Measurements from ENCODE around the gene SSR4. TPM values are rescaled to one million over a fixed set of nuclear protein-coding genes. Genes with fewer than 3 reads are reported as not detected.

The SSR4 gene
- total RNA-seq, 2 donors from 2014 or later = 204 to 212 TPM

DNA sequence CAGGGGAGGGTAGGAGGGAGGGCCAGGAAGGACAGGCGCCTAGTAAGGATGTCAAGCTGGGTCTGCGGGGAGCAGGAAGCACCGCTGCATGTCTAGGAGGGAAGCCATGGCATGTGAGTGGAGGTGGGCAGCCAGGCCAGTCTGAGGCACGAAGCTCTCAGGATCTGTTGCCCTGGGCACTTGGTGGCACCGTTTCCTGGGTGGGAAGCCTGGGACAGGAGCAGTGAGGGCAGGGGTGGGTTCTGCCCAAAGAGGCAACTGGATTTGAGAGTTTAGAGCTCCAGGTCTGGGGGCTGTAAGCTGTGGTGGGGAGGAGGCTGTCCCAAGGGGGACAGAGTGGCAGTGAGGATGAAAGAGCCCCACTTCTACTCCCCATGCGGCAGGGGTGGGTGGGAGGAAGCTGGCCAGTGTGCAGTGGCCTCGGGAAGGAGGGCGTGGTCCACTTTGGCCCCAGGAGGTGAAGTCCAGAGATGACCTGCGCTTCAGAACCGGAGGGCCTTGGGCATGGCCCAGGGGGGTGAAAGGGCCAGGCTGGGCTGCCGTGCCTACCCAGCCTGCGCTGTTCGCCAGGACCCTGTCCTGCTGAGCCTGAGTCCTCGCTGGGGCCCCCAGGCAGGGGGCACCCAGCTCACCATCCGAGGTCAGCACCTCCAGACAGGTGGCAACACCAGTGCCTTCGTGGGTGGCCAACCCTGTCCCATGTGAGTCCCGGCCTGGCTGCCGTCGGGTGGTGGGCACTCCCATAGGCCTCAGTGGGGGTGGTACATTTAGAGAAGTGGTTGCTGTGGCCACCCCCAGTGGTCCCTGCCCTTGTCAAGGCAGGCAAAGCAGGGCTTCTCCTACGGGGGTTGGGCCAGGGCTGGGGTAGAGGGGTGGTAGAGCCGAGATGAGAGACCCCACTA, 21.9 kb upstream of the SSR4 start:
- Mint-ChIP-seq H3K36me3 (ENCODE audit: low read depth) (no peaks in the 10 kb centered on the region), H3K27me3 (no peaks in the 10 kb centered on the region), H3K4me3 (no peak overlapping the region), H3K4me1 (peaks cover 3% of the 10 kb centered on the region), H3K27ac (no peak overlapping the region)
- ATAC-seq (no peak), DNase-seq (no peak)
- no peaks in the 10 kb centered on the region for H3K9me3 ChIP-seq (ENCODE audit: control insufficient read depth, low read length, poor library complexity, severe bottlenecking)

DNA sequence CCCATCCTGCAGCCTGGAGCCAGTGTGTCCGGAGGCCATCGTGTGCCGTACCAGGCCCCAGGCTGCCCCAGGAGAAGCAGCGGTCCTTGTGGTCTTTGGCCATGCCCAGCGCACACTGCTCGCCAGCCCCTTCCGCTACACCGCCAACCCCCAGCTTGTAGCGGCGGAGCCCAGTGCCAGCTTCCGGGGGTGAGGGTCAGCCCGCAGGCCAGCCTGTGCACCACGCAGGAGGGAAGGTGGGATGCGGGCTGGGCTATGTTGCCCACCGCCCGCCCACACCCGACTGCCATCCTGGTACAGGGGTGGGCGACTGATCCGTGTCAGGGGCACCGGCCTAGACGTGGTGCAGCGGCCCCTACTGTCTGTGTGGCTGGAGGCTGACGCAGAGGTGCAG, 21.3 kb upstream of the SSR4 start:
- H3K4me3 Mint-ChIP-seq = no peak overlapping the region
- no peaks in the 10 kb centered on the region for H3K36me3 Mint-ChIP-seq (ENCODE audit: low read depth)
- DNase-seq (no peak), ATAC-seq (no peak)
- no peak overlapping the region for H3K27ac Mint-ChIP-seq
- no peaks in the 10 kb centered on the region for H3K9me3 ChIP-seq (ENCODE audit: control insufficient read depth, low read length, poor library complexity, severe bottlenecking)
- peaks cover 2% of the 10 kb centered on the region for H3K4me1 Mint-ChIP-seq
- H3K27me3 Mint-ChIP-seq = no peaks in the 10 kb centered on the region

DNA sequence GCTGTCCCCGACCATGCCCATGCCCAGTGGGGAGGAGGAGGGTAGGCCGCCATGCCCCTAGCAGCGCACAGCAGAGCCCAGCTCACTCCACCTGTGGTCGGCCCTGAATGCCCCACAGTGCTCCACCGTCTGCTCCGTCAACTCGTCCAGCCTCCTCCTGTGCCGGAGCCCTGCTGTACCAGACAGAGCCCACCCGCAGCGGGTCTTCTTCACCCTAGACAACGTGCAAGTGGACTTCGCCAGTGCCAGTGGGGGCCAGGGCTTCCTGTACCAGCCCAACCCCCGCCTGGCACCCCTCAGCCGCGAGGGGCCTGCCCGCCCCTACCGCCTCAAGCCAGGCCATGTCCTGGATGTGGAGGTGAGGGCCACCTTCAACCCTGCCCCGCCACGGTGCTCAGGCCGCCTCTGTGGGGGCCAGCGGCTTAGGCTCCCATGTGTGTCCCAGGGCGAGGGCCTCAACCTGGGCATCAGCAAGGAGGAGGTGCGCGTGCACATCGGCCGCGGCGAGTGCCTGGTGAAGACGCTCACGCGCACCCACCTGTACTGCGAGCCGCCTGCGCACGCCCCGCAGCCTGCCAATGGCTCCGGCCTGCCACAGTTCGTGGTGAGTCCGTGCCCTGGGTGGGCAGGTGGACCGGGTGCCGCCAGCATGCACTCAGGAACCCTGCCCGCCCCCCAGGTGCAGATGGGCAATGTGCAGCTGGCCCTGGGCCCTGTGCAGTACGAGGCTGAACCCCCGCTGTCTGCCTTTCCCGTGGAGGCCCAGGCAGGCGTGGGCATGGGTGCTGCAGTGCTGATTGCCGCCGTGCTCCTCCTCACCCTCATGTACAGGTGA, 20.5 kb upstream of the SSR4 start:
- Mint-ChIP-seq H3K4me3 (no peak overlapping the region), H3K36me3 (ENCODE audit: low read depth) (no peaks in the 10 kb centered on the region), H3K27ac (no peak overlapping the region), H3K27me3 (no peaks in the 10 kb centered on the region), H3K4me1 (no peaks in the 10 kb centered on the region)
- no peak for ATAC-seq
- H3K9me3 ChIP-seq (ENCODE audit: control insufficient read depth, low read length, poor library complexity, severe bottlenecking) = no peaks in the 10 kb centered on the region
- no peak for DNase-seq

DNA sequence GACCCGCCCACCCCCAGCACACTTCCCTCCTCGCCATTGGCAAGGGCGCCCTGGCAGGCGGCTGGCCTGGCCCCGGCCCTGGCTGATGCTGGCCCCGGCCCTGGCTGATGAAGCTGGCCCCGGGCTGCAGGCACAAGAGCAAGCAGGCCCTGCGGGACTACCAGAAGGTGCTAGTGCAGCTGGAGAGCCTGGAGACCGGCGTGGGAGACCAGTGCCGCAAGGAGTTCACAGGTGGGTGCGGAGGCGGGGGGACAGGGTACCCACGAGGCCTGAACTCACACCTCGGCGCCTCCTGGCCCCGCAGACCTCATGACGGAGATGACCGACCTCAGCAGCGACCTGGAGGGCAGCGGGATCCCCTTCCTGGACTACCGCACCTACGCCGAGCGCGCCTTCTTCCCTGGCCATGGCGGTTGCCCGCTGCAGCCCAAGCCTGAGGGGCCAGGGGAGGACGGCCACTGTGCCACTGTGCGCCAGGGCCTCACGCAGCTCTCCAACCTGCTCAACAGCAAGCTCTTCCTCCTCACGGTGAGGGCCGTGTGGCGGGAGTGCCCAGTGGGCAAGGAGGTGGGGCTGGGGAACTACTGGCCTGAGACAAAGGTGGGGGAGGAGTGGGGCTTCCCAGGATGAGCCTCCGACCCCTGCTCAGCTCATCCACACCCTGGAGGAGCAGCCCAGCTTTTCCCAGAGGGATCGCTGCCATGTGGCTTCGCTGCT, 19.7 kb upstream of the SSR4 start:
- no peak for DNase-seq
- H3K4me3 Mint-ChIP-seq = no peak overlapping the region
- H3K4me1 Mint-ChIP-seq = no peaks in the 10 kb centered on the region
- no peak for ATAC-seq
- H3K9me3 ChIP-seq (ENCODE audit: control insufficient read depth, low read length, poor library complexity, severe bottlenecking) = no peaks in the 10 kb centered on the region
- H3K27me3 Mint-ChIP-seq = peaks cover 2% of the 10 kb centered on the region
- no peaks in the 10 kb centered on the region for H3K36me3 Mint-ChIP-seq (ENCODE audit: low read depth)
- no peak overlapping the region for H3K27ac Mint-ChIP-seq

DNA sequence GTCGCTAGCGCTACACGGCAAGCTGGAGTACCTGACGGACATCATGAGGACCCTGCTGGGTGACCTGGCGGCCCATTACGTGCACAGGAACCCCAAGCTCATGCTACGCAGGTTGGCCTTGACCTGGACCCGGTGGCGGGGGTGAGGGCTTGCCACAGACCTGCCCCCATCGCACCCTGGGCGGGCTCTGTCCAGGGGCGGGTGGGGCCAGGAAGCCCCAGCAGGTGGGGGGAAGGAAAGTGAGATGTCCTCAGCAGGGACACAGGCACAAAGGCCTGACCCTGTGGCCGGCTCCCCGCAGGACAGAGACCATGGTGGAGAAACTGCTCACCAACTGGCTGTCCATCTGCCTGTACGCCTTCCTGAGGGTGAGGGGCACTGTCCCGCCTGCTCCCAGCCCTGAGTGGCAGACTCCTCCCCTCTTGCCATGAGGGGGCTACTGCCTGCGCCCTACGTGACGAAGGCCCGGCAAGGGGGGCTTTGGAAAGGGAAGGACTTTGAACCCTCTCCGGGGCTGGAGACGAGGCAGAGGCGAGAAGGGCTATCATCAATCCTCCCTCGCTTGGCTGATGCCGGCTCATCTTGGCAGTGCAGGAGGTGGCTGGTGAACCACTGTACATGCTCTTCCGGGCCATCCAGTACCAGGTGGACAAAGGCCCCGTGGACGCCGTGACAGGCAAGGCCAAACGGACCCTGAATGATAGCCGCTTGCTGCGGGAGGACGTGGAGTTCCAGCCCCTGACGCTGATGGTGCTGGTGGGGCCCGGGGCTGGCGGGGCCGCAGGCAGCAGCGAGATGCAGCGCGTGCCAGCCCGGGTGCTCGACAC, 19.0 kb upstream of the SSR4 start:
- DNase-seq (no peak), ATAC-seq (no peak)
- Mint-ChIP-seq H3K27me3 (peaks cover 9% of the 10 kb centered on the region), H3K27ac (no peak overlapping the region), H3K4me1 (peaks cover 2% of the 10 kb centered on the region), H3K36me3 (ENCODE audit: low read depth) (peaks cover 2% of the 10 kb centered on the region), H3K4me3 (no peak overlapping the region)
- H3K9me3 ChIP-seq (ENCODE audit: control insufficient read depth, low read length, poor library complexity, severe bottlenecking) = no peaks in the 10 kb centered on the region

DNA sequence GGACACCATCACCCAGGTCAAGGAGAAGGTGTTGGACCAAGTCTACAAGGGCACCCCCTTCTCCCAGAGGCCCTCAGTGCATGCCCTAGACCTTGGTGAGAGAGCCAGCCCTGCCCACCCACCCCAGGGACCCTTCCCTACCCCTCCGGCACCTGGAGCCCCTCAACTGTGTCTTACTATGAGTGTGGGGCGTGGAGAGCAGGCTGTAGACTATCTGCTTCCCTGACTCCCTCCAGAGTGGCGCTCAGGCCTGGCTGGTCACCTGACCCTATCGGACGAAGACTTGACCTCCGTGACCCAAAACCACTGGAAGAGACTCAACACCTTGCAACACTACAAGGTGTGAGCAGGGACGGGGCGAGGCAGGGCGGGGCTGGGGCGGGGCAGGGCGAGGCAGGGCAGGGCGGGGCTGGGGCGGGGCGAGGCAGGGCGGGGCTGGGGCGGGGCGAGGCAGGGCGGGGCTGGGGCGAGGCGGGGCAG, 18.3 kb upstream of the SSR4 start:
- peaks cover 2% of the 10 kb centered on the region for H3K4me1 Mint-ChIP-seq
- ATAC-seq (no peak), DNase-seq (no peak)
- peaks cover 2% of the 10 kb centered on the region for H3K36me3 Mint-ChIP-seq (ENCODE audit: low read depth)
- no peak overlapping the region for H3K4me3 Mint-ChIP-seq
- no peaks in the 10 kb centered on the region for H3K9me3 ChIP-seq (ENCODE audit: control insufficient read depth, low read length, poor library complexity, severe bottlenecking)
- H3K27ac Mint-ChIP-seq = no peak overlapping the region
- peaks cover 9% of the 10 kb centered on the region for H3K27me3 Mint-ChIP-seq

DNA sequence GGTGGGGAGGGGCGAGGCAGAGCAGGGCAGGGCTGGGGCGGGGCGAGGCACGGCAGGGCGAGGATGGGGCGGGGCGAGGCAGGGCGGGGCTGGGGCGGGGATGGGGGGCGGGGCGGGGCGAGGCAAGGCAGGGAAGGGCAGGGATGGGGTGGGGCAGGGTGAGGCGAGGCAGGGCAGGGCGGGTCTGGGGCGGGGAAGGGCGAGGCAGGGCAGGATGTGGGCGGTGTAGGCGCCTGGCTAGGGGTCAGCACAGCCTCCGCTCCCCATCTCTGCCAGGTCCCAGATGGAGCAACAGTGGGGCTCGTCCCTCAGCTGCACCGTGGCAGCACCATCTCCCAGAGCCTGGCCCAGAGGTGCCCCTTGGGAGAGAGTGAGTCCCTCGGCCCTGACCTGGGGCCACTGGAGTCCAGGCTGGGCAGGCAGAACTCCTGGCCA, 17.8 kb upstream of the SSR4 start:
- DNase-seq (no peak), ATAC-seq (no peak)
- Mint-ChIP-seq H3K36me3 (ENCODE audit: low read depth) (peaks cover 2% of the 10 kb centered on the region), H3K27ac (no peak overlapping the region), H3K4me3 (no peak overlapping the region), H3K4me1 (peaks cover 2% of the 10 kb centered on the region), H3K27me3 (peaks cover 9% of the 10 kb centered on the region)
- H3K9me3 ChIP-seq (ENCODE audit: control insufficient read depth, low read length, poor library complexity, severe bottlenecking) = no peaks in the 10 kb centered on the region

DNA sequence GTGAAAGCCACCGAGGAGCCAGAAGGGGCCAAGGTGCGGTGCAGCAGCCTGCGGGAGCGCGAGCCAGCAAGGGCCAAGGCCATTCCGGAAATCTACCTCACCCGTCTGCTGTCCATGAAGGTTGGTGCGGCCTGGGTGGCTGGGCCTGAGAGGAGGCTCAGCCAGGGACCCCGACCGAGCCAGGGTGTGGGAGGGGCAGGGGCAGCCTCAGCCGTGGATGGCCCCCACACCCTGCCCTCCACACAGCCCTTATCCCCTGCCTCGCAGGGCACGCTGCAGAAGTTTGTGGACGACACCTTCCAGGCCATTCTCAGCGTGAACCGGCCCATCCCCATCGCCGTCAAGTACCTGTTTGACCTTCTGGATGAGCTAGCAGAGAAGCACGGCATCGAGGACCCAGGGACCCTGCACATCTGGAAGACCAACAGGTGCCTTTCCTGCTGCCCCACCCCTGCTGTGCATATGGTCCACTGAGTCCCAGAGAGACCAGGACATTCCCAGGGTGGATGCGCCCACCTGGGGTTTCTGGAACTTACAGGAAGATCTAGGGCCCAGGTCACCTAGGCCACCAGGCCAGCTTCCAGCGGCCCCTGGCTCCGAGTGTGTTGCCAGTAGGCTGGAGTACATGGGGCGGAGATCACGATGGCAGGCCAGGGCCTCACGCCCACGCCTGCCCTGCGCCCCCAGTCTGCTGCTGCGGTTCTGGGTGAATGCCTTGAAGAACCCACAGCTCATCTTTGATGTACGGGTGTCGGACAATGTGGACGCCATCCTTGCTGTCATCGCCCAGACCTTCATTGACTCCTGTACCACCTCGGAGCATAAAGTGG, 17.0 kb upstream of the SSR4 start:
- H3K9me3 ChIP-seq (ENCODE audit: control insufficient read depth, low read length, poor library complexity, severe bottlenecking) = no peaks in the 10 kb centered on the region
- Mint-ChIP-seq H3K4me3 (no peak overlapping the region), H3K36me3 (ENCODE audit: low read depth) (peaks cover 2% of the 10 kb centered on the region), H3K4me1 (peaks cover 2% of the 10 kb centered on the region), H3K27ac (no peak overlapping the region), H3K27me3 (peaks cover 9% of the 10 kb centered on the region)
- DNase-seq = no peak
- no peak for ATAC-seq

DNA sequence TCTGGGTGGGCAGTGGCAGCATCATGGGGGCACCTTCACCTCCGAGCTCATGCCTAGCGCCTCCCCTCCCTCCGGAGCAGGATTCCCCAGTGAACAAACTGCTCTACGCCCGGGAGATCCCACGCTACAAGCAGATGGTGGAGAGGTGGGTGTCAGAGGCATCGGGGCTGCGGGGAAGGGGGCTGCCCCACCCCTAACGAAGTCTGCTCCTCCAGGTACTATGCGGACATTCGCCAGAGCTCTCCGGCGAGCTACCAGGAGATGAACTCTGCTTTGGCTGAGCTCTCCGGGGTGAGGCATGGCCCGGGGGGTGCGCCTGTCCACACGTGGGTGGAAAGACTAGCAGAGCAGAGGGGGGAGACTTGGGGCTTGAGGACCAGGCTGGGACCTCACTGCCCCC, 16.3 kb upstream of the SSR4 start:
- H3K4me1 Mint-ChIP-seq = peaks cover 2% of the 10 kb centered on the region
- DNase-seq = no peak

DNA sequence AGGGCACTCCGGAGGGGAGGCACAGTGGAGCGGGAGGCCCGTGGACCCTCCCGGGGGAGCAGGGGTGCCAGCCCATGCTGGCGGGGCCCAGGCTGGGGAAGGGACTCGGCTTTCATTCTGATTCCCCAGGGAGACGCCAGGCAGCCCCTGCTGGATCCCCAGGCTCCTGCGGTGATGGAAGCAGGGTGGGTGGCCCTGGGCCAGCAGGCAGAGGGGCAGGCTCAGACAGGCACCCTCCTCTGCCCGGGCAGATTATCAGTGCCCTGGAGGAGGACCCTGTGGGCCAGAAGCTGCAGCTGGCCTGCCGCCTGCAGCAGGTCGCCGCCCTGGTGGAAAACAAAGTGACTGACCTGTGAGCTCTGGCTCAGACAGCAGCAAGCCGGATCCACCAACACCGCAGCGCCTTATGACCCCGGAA, 15.8 kb upstream of the SSR4 start:
- H3K9me3 ChIP-seq (ENCODE audit: control insufficient read depth, low read length, poor library complexity, severe bottlenecking) = no peaks in the 10 kb centered on the region
- Mint-ChIP-seq H3K4me1 (peaks cover 2% of the 10 kb centered on the region), H3K27ac (no peak overlapping the region), H3K36me3 (ENCODE audit: low read depth) (peaks cover 2% of the 10 kb centered on the region), H3K4me3 (no peak overlapping the region), H3K27me3 (peaks cover 9% of the 10 kb centered on the region)
- DNase-seq (no peak), ATAC-seq (no peak)

More for the DNA sequence above, 16.3 kb upstream of the SSR4 start:
- H3K27me3 Mint-ChIP-seq = peaks cover 9% of the 10 kb centered on the region
- no peaks in the 10 kb centered on the region for H3K9me3 ChIP-seq (ENCODE audit: control insufficient read depth, low read length, poor library complexity, severe bottlenecking)
- H3K4me3 Mint-ChIP-seq = no peak overlapping the region
- ATAC-seq = no peak
- peaks cover 2% of the 10 kb centered on the region for H3K36me3 Mint-ChIP-seq (ENCODE audit: low read depth)
- H3K27ac Mint-ChIP-seq = no peak overlapping the region

DNA sequence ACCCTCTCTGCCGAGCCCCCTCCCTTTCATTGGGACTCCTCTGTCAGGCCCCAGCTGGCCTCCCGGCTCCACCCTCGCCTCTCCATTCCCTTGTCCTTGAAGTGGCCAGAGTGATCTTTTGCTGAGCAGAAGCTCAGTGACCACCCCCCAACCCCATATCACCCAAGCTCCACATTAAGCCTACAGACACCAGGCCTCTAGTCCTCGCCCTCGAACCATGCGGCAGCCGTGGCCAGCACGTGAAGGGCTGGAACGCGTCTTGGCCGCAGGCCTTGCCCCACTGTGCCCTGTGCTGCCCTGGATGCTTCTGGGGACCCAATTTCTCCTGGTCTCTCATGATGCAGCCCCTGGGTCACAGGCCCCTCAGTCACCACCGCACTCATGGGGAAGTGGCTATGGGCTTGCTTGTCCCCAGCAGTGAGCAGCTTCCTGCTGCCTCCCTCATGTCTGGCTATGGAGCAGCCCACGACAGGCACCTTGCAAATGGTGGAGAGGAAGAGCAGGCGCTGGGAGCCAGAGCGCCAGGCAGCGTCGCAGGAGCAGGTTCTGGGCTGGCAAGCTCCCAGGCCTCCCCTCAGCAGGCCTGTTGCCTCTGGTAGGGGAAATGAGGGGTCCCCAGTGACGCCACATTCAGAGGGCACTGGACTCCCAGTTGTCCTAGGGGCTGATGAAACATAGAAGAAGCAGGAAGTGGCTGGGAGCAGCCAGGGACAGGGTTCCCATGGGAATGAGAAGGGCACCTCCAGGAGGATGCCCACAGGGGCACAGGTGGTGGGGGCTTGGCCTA, 14.4 kb upstream of the SSR4 start:
- H3K36me3 Mint-ChIP-seq (ENCODE audit: low read depth) = peaks cover 2% of the 10 kb centered on the region
- no peak overlapping the region for H3K4me3 Mint-ChIP-seq
- no peak for ATAC-seq

More for the DNA sequence above, 14.4 kb upstream of the SSR4 start:
- no peak for DNase-seq
- Mint-ChIP-seq H3K27ac (no peak overlapping the region), H3K27me3 (peaks cover 9% of the 10 kb centered on the region), H3K4me1 (peaks cover 2% of the 10 kb centered on the region)
- H3K9me3 ChIP-seq (ENCODE audit: control insufficient read depth, low read length, poor library complexity, severe bottlenecking) = no peaks in the 10 kb centered on the region

Measured in T-helper 17 cell (primary cell).